H9 (cell line): Measurements from ENCODE around the gene HMCN1. TPM values are rescaled to one million over a fixed set of nuclear protein-coding genes. Genes with fewer than 3 reads are reported as not detected.

Experiments
- DNase-seq: peaks from one replicate; pipeline ENCODE4 v3.0.0-alpha.2; 2017
- H2AFZ ChIP-seq: one replicate; pipeline ENCODE4 v1.6.1; 2013; ENCODE audit warnings: mild to moderate bottlenecking, low read length, control low read depth, moderate library complexity
- H2AK5ac ChIP-seq: 2 replicates; pipeline ENCODE4 v1.6.1; 2013; ENCODE audit warnings: low read length, control low read depth, mixed read lengths; ENCODE audit not compliant: insufficient read length
- H2BK120ac ChIP-seq: one replicate; pipeline ENCODE4 v1.6.1; 2013; ENCODE audit warnings: low read depth, mild to moderate bottlenecking, low read length, control low read depth, inconsistent platforms; ENCODE audit not compliant: poor library complexity, severe bottlenecking
- H2BK12ac ChIP-seq: 2 replicates; pipeline ENCODE4 v1.6.1; 2013; ENCODE audit warnings: low read length, control low read depth, mixed read lengths, low read depth; ENCODE audit not compliant: insufficient read length
- H2BK15ac ChIP-seq: 2 replicates; pipeline ENCODE4 v1.6.1; 2013; ENCODE audit warnings: low read depth, low read length, control low read depth
- H2BK20ac ChIP-seq: one replicate; pipeline ENCODE4 v1.6.1; 2013; ENCODE audit warnings: low read depth, mild to moderate bottlenecking, low read length, control low read depth, inconsistent platforms; ENCODE audit not compliant: poor library complexity, severe bottlenecking
- H2BK5ac ChIP-seq: 2 replicates; pipeline ENCODE4 v1.6.1; 2013; ENCODE audit warnings: low read length, control low read depth, mixed read lengths; ENCODE audit not compliant: insufficient read length
- H3K14ac ChIP-seq: 2 replicates; pipeline ENCODE4 v1.6.1; 2013; ENCODE audit warnings: low read length, control low read depth; ENCODE audit not compliant: insufficient read depth
- H3K18ac ChIP-seq: 2 replicates; pipeline ENCODE4 v1.6.1; 2013; ENCODE audit warnings: low read depth, mild to moderate bottlenecking, mixed read lengths, low read length, control low read depth; ENCODE audit not compliant: insufficient read length
- H3K23ac ChIP-seq: 2 replicates; pipeline ENCODE4 v1.6.1; 2013; ENCODE audit warnings: low read length, control low read depth, mixed read lengths, low read depth; ENCODE audit not compliant: insufficient read length
- H3K23me2 ChIP-seq: 2 replicates; pipeline ENCODE4 v1.6.1; 2013; ENCODE audit warnings: low read depth, mild to moderate bottlenecking, mixed read lengths, low read length, control low read depth; ENCODE audit not compliant: insufficient read length, poor library complexity, severe bottlenecking
- H3K27ac ChIP-seq: 2 replicates; pipeline ENCODE4 v1.5.1; 2013; ENCODE audit warnings: low read length, control low read depth, mixed read lengths, low read depth; ENCODE audit not compliant: insufficient read length
- H3K27me3 ChIP-seq: 2 replicates; pipeline ENCODE4 v1.6.1; 2013; ENCODE audit warnings: low read length, control low read depth, inconsistent platforms; ENCODE audit not compliant: insufficient read depth
- H3K4ac ChIP-seq: 2 replicates; pipeline ENCODE4 v1.6.1; 2013; ENCODE audit warnings: low read depth, mild to moderate bottlenecking, control low read depth, inconsistent platforms, low read length, moderate library complexity
- H3K4me1 ChIP-seq: 2 replicates; pipeline ENCODE4 v1.6.1; 2013; ENCODE audit warnings: low read length, control low read depth, inconsistent platforms; ENCODE audit not compliant: insufficient read depth
- H3K4me2 ChIP-seq: 2 replicates; pipeline ENCODE4 v1.6.1; 2013; ENCODE audit warnings: low read length, control low read depth, mixed read lengths; ENCODE audit not compliant: insufficient read length, insufficient read depth
- H3K56ac ChIP-seq: 2 replicates; pipeline ENCODE4 v1.6.1; 2013; ENCODE audit warnings: low read depth, mild to moderate bottlenecking, mixed read lengths, low read length, control low read depth; ENCODE audit not compliant: insufficient read length
- H3K79me1 ChIP-seq: 2 replicates; pipeline ENCODE4 v1.6.1; 2013; ENCODE audit warnings: low read depth, mild to moderate bottlenecking, moderate library complexity, low read length, control low read depth, inconsistent platforms; ENCODE audit not compliant: insufficient read depth, poor library complexity, severe bottlenecking
- H3K79me2 ChIP-seq: 2 replicates; pipeline ENCODE4 v1.6.1; 2013; ENCODE audit warnings: low read length, control low read depth, inconsistent platforms; ENCODE audit not compliant: insufficient read depth
- H3K9ac ChIP-seq: 2 replicates; pipeline ENCODE4 v1.6.1; 2013; ENCODE audit warnings: low read length, control low read depth, mixed read lengths; ENCODE audit not compliant: insufficient read length; ENCODE audit errors: extremely low read depth
- H3K9me3 ChIP-seq: one replicate; pipeline ENCODE4 v1.6.1; 2013; ENCODE audit warnings: low read depth, low read length, inconsistent platforms; ENCODE audit not compliant: control insufficient read depth
- H3T11ph ChIP-seq: one replicate; pipeline ENCODE4 v1.6.1; 2013; ENCODE audit warnings: mild to moderate bottlenecking, low read length, control low read depth, inconsistent platforms
- H4K20me1 ChIP-seq: one replicate; pipeline ENCODE4 v1.6.1; 2013; ENCODE audit not compliant: control insufficient read depth, insufficient read length, insufficient read depth
- H4K5ac ChIP-seq: 2 replicates; pipeline ENCODE4 v1.6.1; 2013; ENCODE audit warnings: low read depth, mild to moderate bottlenecking, mixed read lengths, low read length, control low read depth; ENCODE audit not compliant: insufficient read length
- H4K8ac ChIP-seq: replicated peaks from 2 replicates; pipeline ENCODE4 v1.6.1; 2013; ENCODE audit warnings: low read length, control low read depth, mixed read lengths, low read depth; ENCODE audit not compliant: insufficient read length
- H4K91ac ChIP-seq: 2 replicates; pipeline ENCODE4 v1.6.1; 2013; ENCODE audit warnings: low read depth, mild to moderate bottlenecking, moderate library complexity, mixed read lengths, low read length, control low read depth; ENCODE audit not compliant: insufficient read length
- H3K27ac Mint-ChIP-seq, 3 experiments: 2 replicates in 2 of 3; 3 replicates in 1 of 3; pipeline ENCODE4 v1.8.0; 2020 to 2021; ENCODE audit warnings: mixed read lengths in 3 of 3, mild to moderate bottlenecking in 1 of 3, moderate library complexity in 1 of 3
- H3K27me3 Mint-ChIP-seq: 2 replicates; pipeline ENCODE4 v1.8.0; 2021; ENCODE audit warnings: low read depth, mild to moderate bottlenecking, moderate library complexity, mixed read lengths
- H3K36me3 Mint-ChIP-seq, 3 experiments: 2 replicates in 2 of 3; 3 replicates in 1 of 3; pipeline ENCODE4 v1.8.0; 2020 to 2021; ENCODE audit warnings: low read depth in 3 of 3, mixed read lengths in 3 of 3; ENCODE audit not compliant: insufficient read depth in 1 of 3
- H3K4me1 Mint-ChIP-seq, 2 experiments: 2 replicates each; pipeline ENCODE4 v1.8.0; 2020; ENCODE audit warnings: mixed read lengths in 2 of 2
- H3K4me3 Mint-ChIP-seq, 2 experiments: 2 replicates in 1 of 2; 3 replicates in 1 of 2; pipeline ENCODE4 v1.8.0; 2020 to 2021; ENCODE audit warnings: mild to moderate bottlenecking in 2 of 2, mixed read lengths in 2 of 2, moderate library complexity in 1 of 2
- H3K9me3 Mint-ChIP-seq, 2 experiments: 2 replicates in 1 of 2; 3 replicates in 1 of 2; pipeline ENCODE4 v1.8.0; 2020; ENCODE audit warnings: mild to moderate bottlenecking in 2 of 2, mixed read lengths in 2 of 2, moderate library complexity in 1 of 2
- WGBS: extraction: QIAGEN DNeasy Blood & Tissue Kit; methylation state at CpG from one replicate; pipeline ENCODE4 v1.1.7; 2013; ENCODE audit warnings: missing lambda C conversion rate, low lambda C conversion rate, mixed read lengths; ENCODE audit not compliant: insufficient read length; ENCODE audit errors: extremely low coverage; 5-methylcytosine and 5-hydroxymethylcytosine counted together
- total RNA-seq: library from RNA; stranded (reverse); gene quantifications from 2 replicates; pipeline ENCODE4 v1.2.1, GENCODE V29; 2021
- TF ChIP-seq, protein P1 (sequence below): fragments of 200-600 bp; sonication (generic); conservative IDR thresholded peaks from 3 replicates; pipeline ENCODE4 v1.8.0; 2021; ENCODE audit warnings: antibody characterized with exemption, mild to moderate bottlenecking

The HMCN1 gene
- total RNA-seq, 1 experiment from 2014 or later: 3.3 TPM

DNA sequence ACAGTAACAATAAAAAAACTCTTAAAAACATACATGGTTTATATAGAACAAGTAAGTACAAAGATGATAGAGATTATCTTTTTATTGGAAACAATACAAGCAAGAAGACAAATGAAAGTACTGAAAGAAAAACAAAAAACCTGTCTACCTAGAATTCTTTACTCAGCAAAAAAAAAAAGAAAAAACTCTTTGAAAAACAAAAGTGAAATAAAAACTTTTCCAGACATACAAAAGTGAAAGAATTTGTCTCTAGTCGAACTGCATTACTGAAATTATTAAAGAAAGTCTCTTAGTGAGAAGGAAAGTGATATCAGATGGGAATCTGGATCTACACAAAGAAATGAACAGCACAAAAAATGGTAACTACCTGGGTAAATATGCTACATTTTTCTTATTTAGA, 2.7 kb upstream of the HMCN1 start:
- no peak overlapping the region for H2BK20ac ChIP-seq
- no peaks in the 10 kb centered on the region for H4K20me1 ChIP-seq
- no peak overlapping the region for H3K23ac ChIP-seq
- no peak overlapping the region for H2BK120ac ChIP-seq
- no peaks in the 10 kb centered on the region; the same call in 1 of the 2 replicates for H3K27me3 ChIP-seq
- H3K27me3 Mint-ChIP-seq: peaks cover 29% of the 10 kb centered on the region
- H3K56ac ChIP-seq: no peak overlapping the region
- H4K91ac ChIP-seq: no peak overlapping the region
- no peak overlapping the region for H4K5ac ChIP-seq
- no peak overlapping the region for H2BK5ac ChIP-seq
- no CpG with 5 or more reads among the region's 1 CpG for WGBS
- H3K4ac ChIP-seq: no peak overlapping the region
- no peak overlapping the region for H3K9ac ChIP-seq
- no peaks in the 10 kb centered on the region for H3K79me1 ChIP-seq
- no peak overlapping the region for H3K4me3 Mint-ChIP-seq
- no peak overlapping the region for H4K8ac ChIP-seq
- H2AFZ ChIP-seq: no peak overlapping the region
- no peak overlapping the region for H3K27ac ChIP-seq
- H3K4me2 ChIP-seq: no peak overlapping the region
- no peak for DNase-seq
- no peak overlapping the region for H3K27ac Mint-ChIP-seq
- no peak overlapping the region for H3K18ac ChIP-seq
- no peak overlapping the region for H3T11ph ChIP-seq
- H3K4me1 ChIP-seq: peaks cover 3% of the 10 kb centered on the region; the same call in 1 of the 2 replicates
- TF ChIP-seq, protein P1, sequence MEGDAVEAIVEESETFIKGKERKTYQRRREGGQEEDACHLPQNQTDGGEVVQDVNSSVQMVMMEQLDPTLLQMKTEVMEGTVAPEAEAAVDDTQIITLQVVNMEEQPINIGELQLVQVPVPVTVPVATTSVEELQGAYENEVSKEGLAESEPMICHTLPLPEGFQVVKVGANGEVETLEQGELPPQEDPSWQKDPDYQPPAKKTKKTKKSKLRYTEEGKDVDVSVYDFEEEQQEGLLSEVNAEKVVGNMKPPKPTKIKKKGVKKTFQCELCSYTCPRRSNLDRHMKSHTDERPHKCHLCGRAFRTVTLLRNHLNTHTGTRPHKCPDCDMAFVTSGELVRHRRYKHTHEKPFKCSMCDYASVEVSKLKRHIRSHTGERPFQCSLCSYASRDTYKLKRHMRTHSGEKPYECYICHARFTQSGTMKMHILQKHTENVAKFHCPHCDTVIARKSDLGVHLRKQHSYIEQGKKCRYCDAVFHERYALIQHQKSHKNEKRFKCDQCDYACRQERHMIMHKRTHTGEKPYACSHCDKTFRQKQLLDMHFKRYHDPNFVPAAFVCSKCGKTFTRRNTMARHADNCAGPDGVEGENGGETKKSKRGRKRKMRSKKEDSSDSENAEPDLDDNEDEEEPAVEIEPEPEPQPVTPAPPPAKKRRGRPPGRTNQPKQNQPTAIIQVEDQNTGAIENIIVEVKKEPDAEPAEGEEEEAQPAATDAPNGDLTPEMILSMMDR: no peak
- H2BK15ac ChIP-seq: no peak overlapping the region
- no peaks in the 10 kb centered on the region for H3K9me3 Mint-ChIP-seq
- no peaks in the 10 kb centered on the region; a peak in 1 of 7 replicates for H3K36me3 Mint-ChIP-seq
- H3K79me2 ChIP-seq: no peaks in the 10 kb centered on the region
- H3K9me3 ChIP-seq: no peaks in the 10 kb centered on the region
- peaks cover 7% of the 10 kb centered on the region for H3K23me2 ChIP-seq
- no peak overlapping the region for H3K14ac ChIP-seq
- H2AK5ac ChIP-seq: no peak overlapping the region
- peaks cover 16 to 27% of the 10 kb centered on the region in 2 experiments for H3K4me1 Mint-ChIP-seq
- H2BK12ac ChIP-seq: no peak overlapping the region
